Activated naive CD8-positive, alpha-beta T cell treated with anti-CD3 and anti-CD28 coated beads, Interleukin-2, amount 50 U/mL, for 16 hours (primary cell): ENCODE data around the gene NCKAP5.
"Not testable (repeated sequence)": the region's sequence is repeated elsewhere in the genome, so short reads cannot be mapped to it uniquely, and the experiment has no call there.

Experiments
- DNase-seq: peaks from one replicate; pipeline ENCODE4 v3.0.0-alpha.2; 2020; ENCODE audit warnings: low read depth, low spot score

Gene NCKAP5

GRCh38 chr2:133522204-133522603 lies 46.1 kb downstream of the NCKAP5 start:
- DNase-seq, result no peak

GRCh38 chr2:133521146-133521745 lies 47.0 kb downstream of the NCKAP5 start:
- DNase-seq, result no peak

GRCh38 chr2:133519677-133520076 lies 48.6 kb downstream of the NCKAP5 start:
- DNase-seq, result not testable (repeated sequence)

DNA sequence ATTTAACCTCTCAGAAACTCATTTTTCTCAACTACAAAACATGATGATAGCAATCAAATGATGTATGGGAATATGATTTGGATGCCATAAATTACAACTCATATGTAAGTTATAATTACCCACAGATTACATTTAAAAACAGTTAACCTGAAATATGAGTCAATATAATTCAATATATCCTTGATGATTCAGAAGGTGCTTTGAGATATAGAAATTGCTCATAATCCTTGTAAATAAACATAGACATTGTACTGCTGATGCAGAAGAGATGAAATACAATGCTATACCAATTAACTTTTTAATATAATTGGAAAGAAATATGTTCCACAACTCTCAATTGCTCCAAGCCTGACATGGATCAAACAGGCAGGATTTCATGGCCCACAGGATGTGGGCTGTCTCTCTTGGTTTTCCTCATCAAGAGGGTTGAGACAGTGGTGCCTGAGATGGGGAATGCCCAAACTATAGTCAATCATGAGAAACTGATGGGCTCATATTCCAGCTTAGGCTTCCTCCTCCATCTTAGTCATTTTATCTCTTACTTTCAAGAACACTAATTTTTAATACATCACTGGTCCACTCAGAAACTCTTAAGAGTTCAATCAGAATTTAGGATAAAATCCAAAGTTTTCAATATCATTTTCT lies 49.4 kb downstream of the NCKAP5 start:
- DNase-seq, result no peak

DNA sequence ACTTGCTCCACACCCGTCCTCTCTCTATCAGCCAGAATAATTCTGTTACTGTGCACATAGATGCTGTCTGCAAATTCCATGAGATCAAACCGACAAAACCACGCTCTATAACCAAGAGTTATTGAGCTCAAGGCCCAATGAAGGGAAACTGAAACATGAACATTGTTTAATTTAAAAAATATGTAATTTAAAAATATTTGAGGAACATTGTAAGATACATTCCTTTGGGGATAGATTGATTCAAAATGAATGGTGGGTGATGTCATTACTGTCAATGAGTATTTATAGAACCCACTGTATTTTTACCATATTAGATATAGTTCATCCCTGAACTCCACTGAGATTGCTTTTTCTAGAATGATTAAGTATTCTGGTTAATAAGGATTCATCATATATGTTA lies 50.4 kb downstream of the NCKAP5 start:
- DNase-seq, result no peak

- no peak for DNase-seq
Measured at GRCh38 chr2:133516405-133517026, 51.7 kb downstream of the NCKAP5 start.

GRCh38 chr2:133515271-133515670 lies 53.0 kb downstream of the NCKAP5 start:
- no peak for DNase-seq

GRCh38 chr2:133513893-133514292 lies 54.4 kb downstream of the NCKAP5 start:
- DNase-seq, result no peak

DNA sequence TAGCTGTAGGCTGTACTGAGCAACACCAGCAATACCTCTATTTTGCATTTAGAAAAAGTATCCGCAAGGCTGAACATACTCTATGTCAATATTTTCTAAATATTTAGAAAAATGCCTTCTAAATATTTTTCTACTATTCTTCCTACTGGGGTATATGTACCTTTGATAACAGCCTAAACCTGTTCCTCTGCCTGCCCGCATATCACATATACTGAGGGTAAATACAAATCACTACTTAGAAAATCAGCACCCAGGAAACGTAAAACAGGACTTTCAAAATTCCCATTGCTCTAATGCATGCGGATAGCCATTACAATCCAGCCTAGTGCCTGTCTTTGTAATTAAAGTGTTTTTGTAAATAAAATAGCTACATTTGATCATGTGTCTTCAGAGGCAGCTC lies 56.1 kb downstream of the NCKAP5 start:
- DNase-seq, result no peak

- no peak for DNase-seq
Measured at GRCh38 chr2:133511679-133512078, 56.6 kb downstream of the NCKAP5 start.

DNA sequence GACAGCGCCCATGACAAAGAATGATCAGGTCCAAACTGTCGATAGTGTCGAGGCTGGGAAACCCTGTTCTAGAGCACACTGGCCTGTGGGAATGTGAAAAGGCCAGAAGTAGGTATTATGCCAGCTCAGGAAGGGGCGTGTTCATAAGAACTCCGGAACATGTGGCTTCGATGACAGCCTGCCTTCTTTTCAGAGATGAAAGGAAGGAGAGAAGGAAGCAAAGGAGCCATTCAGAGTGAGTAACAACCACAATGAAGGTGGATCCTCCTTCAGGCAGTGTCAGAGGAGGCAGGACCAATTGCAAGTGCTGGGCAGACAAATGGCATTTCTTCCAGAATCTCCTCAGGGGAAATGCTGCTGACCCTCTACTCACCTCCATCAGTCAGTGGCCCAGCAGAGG lies 58.5 kb downstream of the NCKAP5 start:
- no peak for DNase-seq

- DNase-seq, result no peak
Measured at GRCh38 chr2:133508546-133509165, 59.6 kb downstream of the NCKAP5 start.

- no peak for DNase-seq
Measured at GRCh38 chr2:133506996-133507395, 61.3 kb downstream of the NCKAP5 start.

DNA sequence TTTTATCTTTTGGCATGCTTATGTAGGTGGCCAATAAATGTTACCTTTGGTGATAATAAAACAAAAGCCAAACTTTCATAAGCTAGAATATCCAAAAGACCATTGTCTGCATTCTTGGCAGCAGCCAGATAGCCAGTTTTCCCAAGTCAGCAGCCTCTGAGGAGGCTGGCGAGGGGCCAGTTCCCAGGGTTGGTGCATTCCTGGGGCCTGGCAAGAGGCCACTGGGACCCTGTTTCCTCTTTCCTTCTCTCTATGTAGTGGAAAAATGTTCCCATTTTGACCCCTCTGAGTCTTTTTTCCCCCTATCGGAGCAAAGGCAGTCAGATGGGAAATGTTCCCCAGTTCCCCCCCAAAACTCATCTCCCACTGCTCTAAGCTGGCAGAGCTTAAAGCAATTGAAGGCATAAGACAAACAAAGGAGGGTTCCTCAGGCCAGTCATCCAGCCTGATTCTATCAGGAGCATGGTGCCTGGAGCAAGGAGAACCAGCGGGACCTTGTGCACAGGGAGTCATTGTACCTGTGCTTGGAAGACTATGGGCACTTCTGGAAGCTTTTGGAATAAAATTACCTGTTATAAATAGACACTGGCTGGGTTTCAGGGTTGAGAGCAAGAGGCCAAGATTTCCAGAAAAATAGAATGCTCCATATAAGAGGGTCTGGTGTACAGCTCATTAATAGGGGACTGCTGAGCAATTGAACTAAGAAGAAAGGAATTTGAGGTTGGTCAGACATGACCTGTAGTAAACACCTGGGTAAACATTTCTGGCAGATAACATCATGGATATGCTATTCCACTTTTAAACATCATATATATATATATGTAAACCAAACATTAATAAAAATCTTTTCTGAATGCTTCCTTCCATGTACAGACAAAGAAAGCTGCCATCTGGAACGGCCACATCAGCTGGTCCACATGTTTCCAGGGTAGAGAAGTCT lies 63.4 kb downstream of the NCKAP5 start:
- DNase-seq, result no peak

GRCh38 chr2:133503927-133504326 lies 64.3 kb downstream of the NCKAP5 start:
- DNase-seq, result no peak

GRCh38 chr2:133503323-133503722 lies 64.9 kb downstream of the NCKAP5 start:
- DNase-seq, result no peak

DNA sequence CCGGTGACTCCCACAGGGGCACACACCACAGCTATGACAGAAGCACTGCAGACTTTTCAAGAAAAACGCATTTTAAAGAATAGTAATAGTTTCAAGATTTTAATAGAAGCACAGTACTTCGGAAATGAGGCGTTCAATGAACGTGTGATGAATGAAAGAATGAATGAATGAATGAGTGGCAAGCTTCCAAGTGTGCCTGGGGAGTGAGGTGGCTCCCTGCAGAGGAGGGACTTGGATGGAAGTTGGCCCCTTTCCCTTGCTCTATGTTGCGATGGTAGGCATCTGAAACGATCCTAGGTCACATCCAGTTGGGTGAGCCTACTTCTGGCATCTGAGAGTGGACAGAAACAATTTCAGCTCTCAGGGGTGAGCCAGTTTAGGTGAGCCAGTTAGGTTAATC lies 65.6 kb downstream of the NCKAP5 start:
- no peak for DNase-seq

DNA sequence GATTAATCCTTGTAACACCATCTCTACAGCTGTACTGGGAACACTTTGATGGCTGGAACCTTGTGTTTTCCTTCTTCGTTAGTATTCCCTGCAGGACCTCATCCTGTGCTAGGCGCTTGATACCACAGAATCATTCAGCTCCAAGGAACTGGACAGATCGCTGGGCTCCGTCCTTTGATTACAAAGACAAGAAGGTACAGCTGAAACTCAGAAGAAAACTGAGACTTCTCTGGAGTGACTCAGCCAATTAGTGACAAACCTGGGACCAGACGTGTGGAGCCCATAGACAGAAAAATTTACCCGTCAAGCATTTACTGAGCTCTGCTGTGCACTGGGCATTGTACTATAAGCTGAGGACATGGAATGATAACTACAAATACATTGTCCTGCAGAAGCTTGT lies 67.3 kb downstream of the NCKAP5 start:
- DNase-seq, result no peak

DNA sequence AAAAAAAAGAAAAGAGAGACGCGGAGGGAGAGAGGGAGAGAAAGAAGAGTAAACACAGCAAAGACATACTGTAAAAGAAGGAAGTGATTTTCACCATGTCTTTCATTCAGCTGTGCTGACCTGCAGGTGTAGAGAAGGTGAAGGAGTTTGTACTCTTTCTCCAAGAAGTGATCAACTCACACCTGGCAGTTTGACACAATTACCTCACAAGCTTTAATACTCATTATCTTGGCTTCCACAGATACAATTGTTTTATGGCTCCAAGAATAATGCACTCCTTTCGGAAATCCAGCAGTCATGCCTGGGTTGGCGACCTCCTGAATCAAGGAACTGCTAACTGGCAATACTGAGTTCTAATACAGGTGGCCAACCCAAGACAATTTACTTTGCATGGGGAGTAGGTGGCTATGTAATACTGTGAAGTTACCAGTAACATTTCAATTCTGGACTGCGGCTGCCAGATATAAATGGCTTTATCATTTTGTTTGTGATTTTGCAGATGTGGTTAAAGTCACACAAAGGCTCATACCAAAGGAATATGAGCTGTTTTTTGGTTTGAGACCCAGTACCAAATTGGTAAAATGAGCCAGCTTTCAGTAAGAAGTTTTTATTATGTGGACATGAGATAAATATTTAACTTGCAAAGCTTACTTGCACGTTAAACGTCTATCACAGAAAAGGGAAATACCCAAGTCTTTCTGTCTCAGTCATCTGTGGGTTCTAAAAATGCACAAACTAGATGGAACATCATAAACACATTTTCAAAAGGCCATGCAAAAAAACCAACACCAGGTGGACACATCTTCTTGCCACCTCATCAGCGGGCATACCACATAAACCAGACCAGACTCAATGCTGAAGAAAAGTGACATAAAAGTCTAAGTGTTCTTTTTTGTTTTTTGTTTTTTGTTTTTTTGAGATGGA lies 69.3 kb downstream of the NCKAP5 start:
- DNase-seq, result no peak

GRCh38 chr2:133497951-133498565 lies 70.2 kb downstream of the NCKAP5 start:
- DNase-seq, result no peak
